Mononuclear cell (primary cell): Measurements from ENCODE around the gene CYFIP2. TPM values are rescaled to one million over a fixed set of nuclear protein-coding genes. Genes with fewer than 3 reads are reported as not detected.

Experiments used
- H3K27me3 ChIP-seq: 2 replicates; pipeline ENCODE4 v1.6.0; 2011; ENCODE audit warnings: low read length, control low read depth; ENCODE audit not compliant: insufficient read depth
- H3K4me1 ChIP-seq: 2 replicates; pipeline ENCODE4 v1.5.1; 2011; ENCODE audit warnings: mild to moderate bottlenecking, low read length, control low read depth; ENCODE audit not compliant: insufficient read depth
- H3K4me3 ChIP-seq: 2 replicates; pipeline ENCODE4 v1.5.1; 2011; ENCODE audit warnings: mild to moderate bottlenecking, low read length, moderate library complexity
- H3K9me3 ChIP-seq: 2 replicates; pipeline ENCODE4 v1.5.1; 2011; ENCODE audit warnings: low read depth, mild to moderate bottlenecking, control low read depth, low read length
- total RNA-seq: library from RNA; depleted of rRNA; stranded (reverse); fragments of >200 nt; gene quantifications from one replicate; pipeline ENCODE4 v1.2.3, GENCODE V29; 2012

The CYFIP2 gene
- total RNA-seq, 1 donor, result 200 TPM

GRCh38 chr5:157345485-157345884, 79.6 kb downstream of the CYFIP2 start:
- H3K9me3 ChIP-seq, result no peaks in the 10 kb centered on the region
- no peaks in the 10 kb centered on the region for H3K27me3 ChIP-seq
- H3K4me3 ChIP-seq, result no peak overlapping the region

GRCh38 chr5:157347301-157348048, 81.6 kb downstream of the CYFIP2 start:
- Histone ChIP-seq H3K4me3 (no peak overlapping the region), H3K4me1 (no peaks in the 10 kb centered on the region), H3K27me3 (no peaks in the 10 kb centered on the region), H3K9me3 (no peaks in the 10 kb centered on the region)

More at GRCh38 chr5:157345485-157345884, 79.6 kb downstream of the CYFIP2 start:
- H3K4me1 ChIP-seq, result no peaks in the 10 kb centered on the region

DNA sequence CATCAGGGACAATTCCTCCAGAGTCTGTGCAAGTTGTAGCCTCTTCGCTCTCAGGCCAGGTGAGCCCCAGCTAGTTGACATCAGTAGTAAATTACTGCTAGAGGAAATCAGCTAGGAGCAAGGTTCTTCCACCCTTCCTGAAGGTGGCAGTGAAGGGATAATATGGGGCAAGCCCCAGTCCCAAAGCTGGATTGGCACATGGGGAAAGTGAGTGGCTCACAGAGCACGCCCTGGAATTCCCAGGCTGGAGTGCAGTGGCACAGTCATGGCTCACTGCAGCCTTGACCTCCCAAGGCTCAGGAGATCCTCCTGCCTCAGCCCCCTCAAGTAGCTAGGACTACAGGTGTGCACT, 82.1 kb downstream of the CYFIP2 start:
- H3K9me3 ChIP-seq, result no peaks in the 10 kb centered on the region
- no peaks in the 10 kb centered on the region for H3K27me3 ChIP-seq
- H3K4me1 ChIP-seq, result no peaks in the 10 kb centered on the region
- no peak overlapping the region for H3K4me3 ChIP-seq

- H3K9me3 ChIP-seq, result no peaks in the 10 kb centered on the region
- H3K4me1 ChIP-seq, result no peaks in the 10 kb centered on the region
- no peaks in the 10 kb centered on the region for H3K27me3 ChIP-seq
- no peak overlapping the region for H3K4me3 ChIP-seq
Observed at GRCh38 chr5:157350939-157351801, 85.2 kb downstream of the CYFIP2 start.

DNA sequence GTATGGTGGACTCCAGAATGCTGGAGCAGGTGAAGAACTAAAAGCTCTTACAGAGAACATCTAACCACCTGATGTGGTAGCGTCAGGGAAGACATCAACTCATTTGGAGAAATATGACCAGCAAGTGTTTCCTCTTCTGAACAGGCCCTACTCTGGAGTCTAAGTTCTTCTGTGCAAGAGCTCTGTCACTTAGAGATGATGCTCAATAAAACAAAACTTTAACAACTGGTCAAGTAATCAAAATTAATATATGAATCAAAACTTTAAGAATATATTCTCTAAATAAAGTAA, 85.8 kb downstream of the CYFIP2 start:
- Histone ChIP-seq H3K27me3 (no peaks in the 10 kb centered on the region), H3K4me1 (no peaks in the 10 kb centered on the region), H3K4me3 (no peak overlapping the region), H3K9me3 (no peaks in the 10 kb centered on the region)

DNA sequence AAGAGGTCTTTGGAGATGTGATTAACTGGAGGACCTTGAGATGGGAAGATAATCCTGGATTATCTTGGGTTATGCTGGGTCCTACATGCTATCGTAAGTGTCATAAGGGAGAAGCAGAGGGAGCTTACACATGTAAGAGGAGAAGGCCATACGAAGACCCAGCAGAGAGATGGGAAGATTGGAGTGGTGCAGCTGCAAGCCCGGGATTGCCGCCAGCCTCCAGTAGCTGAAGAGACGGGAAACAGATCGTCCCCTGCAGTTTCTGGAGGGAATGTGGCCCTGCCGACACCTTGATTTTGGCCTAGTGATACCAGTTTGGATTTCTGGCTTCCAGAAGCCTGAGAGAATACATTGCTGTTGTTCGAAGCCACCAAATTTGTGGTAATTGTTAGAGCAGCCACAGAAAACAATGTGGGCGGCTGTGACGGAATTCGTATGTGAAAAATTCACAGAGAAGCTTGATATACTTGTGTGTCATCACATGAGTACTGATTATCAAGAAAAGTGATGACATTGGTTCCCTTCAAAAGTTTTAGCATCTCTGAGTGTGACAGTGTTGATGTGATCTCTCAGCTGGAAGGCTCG, 86.9 kb downstream of the CYFIP2 start:
- no peaks in the 10 kb centered on the region for H3K27me3 ChIP-seq
- H3K9me3 ChIP-seq, result no peaks in the 10 kb centered on the region
- H3K4me3 ChIP-seq, result no peak overlapping the region
- H3K4me1 ChIP-seq, result no peaks in the 10 kb centered on the region

GRCh38 chr5:157354800-157355199, 88.9 kb downstream of the CYFIP2 start:
- Histone ChIP-seq H3K4me1 (no peaks in the 10 kb centered on the region), H3K4me3 (no peak overlapping the region), H3K9me3 (no peaks in the 10 kb centered on the region), H3K27me3 (no peaks in the 10 kb centered on the region)

DNA sequence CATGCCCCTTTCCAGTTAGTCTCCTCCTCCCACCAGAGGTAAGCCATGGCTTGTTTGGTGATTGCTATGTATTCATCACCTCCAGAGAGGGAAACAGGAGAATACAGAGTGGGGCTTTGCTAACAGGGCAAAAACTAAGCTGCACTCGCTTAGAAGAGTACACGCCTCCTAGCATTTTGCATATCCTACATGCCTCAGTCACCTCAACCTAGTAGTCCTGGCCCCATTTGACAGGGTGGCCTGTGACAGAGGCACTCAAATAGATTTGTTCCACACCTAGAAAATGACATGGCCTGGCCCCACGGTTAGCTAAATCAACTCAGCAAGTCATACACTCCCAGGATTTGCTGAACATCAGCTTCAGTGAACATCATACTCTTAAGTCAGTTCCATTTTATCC, 90.7 kb downstream of the CYFIP2 start:
- Histone ChIP-seq H3K4me3 (no peak overlapping the region), H3K4me1 (no peaks in the 10 kb centered on the region), H3K27me3 (no peaks in the 10 kb centered on the region), H3K9me3 (no peaks in the 10 kb centered on the region)

- no peaks in the 10 kb centered on the region for H3K27me3 ChIP-seq
- H3K4me3 ChIP-seq, result no peak overlapping the region
- H3K4me1 ChIP-seq, result no peaks in the 10 kb centered on the region
- H3K9me3 ChIP-seq, result no peaks in the 10 kb centered on the region
Observed at GRCh38 chr5:157357823-157358222, 91.9 kb downstream of the CYFIP2 start.

- Histone ChIP-seq H3K9me3 (no peaks in the 10 kb centered on the region), H3K27me3 (no peaks in the 10 kb centered on the region), H3K4me3 (no peak overlapping the region), H3K4me1 (no peaks in the 10 kb centered on the region)
Observed at GRCh38 chr5:157358871-157359270, 92.9 kb downstream of the CYFIP2 start.

GRCh38 chr5:157359356-157360055, 93.6 kb downstream of the CYFIP2 start:
- H3K27me3 ChIP-seq, result no peaks in the 10 kb centered on the region
- H3K9me3 ChIP-seq, result no peaks in the 10 kb centered on the region
- H3K4me1 ChIP-seq, result no peaks in the 10 kb centered on the region
- no peak overlapping the region for H3K4me3 ChIP-seq

DNA sequence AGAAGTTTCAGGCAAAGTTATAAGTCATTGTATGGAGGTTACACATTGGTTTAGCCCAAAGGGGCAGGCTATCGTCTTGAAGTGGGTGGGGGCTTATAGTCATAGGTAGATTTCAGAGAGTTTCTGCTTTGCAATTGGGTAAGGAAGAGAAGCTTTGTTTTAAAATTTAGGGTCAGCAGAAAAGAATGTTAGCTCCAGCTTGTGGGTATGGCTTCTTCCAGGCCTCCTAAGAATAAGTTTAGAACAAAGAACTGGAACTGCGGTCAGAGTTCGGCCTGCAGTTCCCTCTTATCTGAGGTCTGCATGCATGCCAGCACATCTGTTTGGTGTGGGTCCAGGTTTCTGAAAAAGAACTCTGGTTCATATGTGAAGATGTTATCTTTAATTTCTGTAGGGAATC, 96.1 kb downstream of the CYFIP2 start:
- Histone ChIP-seq H3K4me3 (no peak overlapping the region), H3K4me1 (no peaks in the 10 kb centered on the region), H3K9me3 (no peaks in the 10 kb centered on the region), H3K27me3 (no peaks in the 10 kb centered on the region)

- Histone ChIP-seq H3K9me3 (no peaks in the 10 kb centered on the region), H3K4me1 (no peaks in the 10 kb centered on the region), H3K4me3 (no peak overlapping the region), H3K27me3 (no peaks in the 10 kb centered on the region)
Observed at GRCh38 chr5:157362502-157362901, 96.6 kb downstream of the CYFIP2 start.

DNA sequence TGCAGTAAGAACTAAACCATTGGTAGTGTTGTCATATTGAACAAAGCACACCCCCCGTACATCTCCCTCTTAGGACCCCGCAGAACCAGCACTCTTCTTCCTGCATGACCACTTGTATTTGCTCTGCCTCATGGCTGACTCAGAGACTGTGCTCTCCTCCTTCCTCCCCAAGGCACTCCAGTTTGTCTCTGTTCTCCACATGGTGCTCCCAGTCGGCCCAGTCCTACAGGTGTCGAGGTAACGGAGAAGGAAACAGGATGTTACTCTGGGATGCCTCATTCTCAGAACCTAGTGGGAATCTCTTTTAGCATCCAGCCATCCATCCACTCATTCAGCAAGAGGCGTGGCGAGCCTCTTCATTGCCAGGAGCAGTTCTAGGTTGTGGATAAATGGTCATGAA, 97.1 kb downstream of the CYFIP2 start:
- Histone ChIP-seq H3K27me3 (no peaks in the 10 kb centered on the region), H3K9me3 (no peaks in the 10 kb centered on the region), H3K4me3 (no peak overlapping the region), H3K4me1 (no peaks in the 10 kb centered on the region)

- Histone ChIP-seq H3K4me3 (no peak overlapping the region), H3K4me1 (no peaks in the 10 kb centered on the region), H3K27me3 (no peaks in the 10 kb centered on the region), H3K9me3 (no peaks in the 10 kb centered on the region)
Observed at GRCh38 chr5:157365732-157366131, 99.8 kb downstream of the CYFIP2 start.
